GM19324 (cell line): ENCODE data around the gene CASP12.

Experiments used
- ATAC-seq: cut with Tn5 transposase; IDR thresholded peaks from one replicate; pipeline ENCODE4 v1.9.1; 2021; ENCODE audit warnings: mild to moderate bottlenecking, moderate library complexity; ENCODE audit not compliant: unreplicated experiment, low FRiP score

Gene CASP12

GRCh38 chr11:104892723-104893511, 5.3 kb downstream of the CASP12 start:
- no peak for ATAC-seq

DNA sequence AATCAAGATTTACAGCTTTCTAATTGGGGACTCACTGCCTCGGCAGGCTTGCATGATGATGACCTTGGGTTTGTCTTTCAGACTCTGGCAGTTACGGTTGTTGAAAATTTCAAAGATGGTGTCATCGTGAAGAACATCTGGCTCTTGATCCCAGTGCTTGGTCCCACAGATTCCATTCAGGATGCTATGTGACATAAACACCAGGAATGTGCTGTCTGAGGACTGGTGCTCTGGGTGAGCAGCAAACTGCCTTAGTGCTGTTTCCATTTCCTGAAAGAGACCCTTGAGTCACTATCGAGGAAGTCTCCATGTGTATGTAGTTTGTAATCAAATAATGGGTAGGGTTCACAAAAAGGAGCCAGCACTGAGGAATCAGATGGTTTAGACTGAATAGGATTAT, 7.1 kb downstream of the CASP12 start:
- ATAC-seq, result no peak

DNA sequence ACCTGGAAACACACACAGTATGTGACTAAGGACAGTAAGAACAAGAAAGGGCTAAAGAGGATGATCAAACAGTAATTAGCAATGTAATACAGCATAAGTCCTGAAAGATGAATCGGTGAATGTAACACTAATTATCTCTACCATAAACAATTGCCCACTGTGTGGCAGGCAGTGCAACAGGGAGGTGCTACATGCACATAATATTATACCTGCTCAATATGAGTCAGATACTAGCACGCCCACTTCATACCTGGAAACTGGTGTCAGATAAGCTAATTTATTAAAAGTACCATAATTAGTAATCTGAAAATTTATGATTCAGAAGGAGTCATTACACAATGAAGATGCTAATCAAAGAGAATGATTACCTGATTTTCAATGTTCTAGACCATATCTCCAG, 14.9 kb downstream of the CASP12 start:
- no peak for ATAC-seq

GRCh38 chr11:104881117-104881794, 17.0 kb downstream of the CASP12 start:
- no peak for ATAC-seq

DNA sequence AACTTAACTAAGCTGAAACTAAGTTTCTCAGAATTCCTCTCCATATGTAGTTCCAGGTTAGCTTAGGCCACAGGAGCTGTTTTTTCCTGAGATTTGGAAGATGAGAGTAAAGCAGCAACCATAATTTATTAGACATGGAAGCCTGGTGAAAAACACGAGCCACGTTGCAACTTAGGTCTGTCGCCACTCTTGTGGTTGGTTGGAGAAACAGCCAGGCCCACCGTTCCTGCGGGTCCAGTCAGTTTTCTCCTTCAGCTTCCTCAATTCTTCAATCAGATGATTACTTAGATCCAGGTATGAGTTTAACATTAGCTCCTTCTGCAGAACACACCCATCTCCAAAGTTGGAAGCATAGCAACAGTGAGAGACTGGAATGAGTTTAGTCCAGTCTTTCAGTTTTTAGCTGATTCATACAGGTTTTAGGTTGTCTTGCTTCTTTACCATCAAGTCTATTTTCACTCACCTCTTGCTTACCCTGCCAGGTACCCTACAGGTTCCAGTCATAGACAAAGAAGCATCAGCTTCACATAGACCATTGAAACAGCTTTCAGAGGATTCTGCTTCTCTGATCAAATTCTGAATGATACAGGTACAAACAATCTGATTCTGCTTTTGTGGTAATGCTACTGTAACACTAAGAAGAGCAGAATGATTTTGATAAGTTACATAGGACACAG, 18.6 kb downstream of the CASP12 start:
- no peak for ATAC-seq

DNA sequence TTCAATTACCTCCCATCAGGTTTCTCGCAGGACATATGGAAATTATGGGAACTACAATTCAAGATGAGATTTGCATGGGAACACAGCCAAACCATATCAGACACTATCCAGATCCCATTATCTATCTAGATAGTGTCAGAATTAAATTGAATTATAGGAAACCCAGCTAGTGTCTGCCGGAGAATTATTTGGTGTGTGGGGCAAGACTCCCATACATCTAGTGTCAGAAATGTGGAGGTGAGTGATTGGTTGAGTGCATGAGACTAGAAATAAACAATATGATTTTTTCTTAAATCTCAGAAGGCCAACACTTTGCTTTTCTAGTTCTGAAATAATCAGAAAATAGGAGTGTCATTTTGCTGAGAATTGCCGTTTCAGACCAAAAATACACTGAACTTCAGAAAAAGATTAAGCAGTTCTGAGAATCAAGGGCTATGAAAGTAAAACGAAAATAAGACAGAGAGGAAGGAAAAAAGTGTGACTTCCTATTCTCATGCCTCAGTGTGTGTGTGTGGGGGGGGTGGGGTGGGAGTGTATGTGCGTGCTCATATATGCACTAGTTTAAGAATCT, 21.3 kb downstream of the CASP12 start:
- peak; percentile 53 for ATAC-seq

GRCh38 chr11:104876324-104876723, 21.9 kb downstream of the CASP12 start:
- ATAC-seq, result no peak

- no peak for ATAC-seq
Measured at GRCh38 chr11:104873252-104873651, 25.0 kb downstream of the CASP12 start.

- no peak for ATAC-seq
Measured at GRCh38 chr11:104872393-104872792, 25.9 kb downstream of the CASP12 start.

GRCh38 chr11:104870910-104871309, 27.4 kb downstream of the CASP12 start:
- ATAC-seq, result no peak

DNA sequence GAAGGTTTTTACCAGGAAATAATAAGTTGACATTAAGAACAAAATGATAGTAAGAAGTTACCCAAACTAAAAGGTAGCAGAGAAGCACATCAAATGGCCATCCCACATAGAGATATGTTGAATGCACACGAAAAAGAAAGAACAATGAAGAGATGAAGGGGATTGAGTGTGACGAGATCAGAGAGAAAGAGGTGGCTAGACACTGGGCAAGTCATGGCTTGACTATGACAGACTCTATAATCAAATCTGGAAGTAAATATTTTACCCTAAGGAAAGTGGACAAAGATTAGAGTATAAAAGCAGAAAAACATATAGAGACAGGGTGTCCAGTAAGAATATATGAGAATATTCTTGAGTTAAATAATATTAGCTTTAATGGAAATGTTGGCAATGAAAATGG, 31.4 kb downstream of the CASP12 start:
- no peak for ATAC-seq

- no peak for ATAC-seq
Measured at GRCh38 chr11:104858882-104859775, 39.1 kb downstream of the CASP12 start.

- no peak for ATAC-seq
Measured at GRCh38 chr11:104856607-104857006, 41.7 kb downstream of the CASP12 start.

DNA sequence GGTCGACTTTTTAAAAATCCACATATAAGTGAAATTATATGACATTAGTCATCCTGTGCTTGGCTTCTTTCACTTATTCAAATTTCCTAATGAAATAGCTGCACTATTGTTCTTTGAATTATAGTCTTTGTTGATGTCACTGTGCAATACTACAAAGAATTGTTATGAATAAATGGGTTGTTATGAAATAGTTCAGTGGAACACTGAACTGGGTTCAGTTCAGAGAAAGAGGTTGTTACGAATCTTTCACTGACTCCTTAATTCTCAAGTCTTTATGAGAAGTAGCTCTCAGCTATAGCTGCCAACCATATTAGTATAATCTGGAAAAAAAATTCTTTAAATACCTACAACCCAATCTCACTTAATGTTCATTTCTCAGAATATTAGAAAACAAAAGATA, 42.3 kb downstream of the CASP12 start:
- ATAC-seq, result no peak

DNA sequence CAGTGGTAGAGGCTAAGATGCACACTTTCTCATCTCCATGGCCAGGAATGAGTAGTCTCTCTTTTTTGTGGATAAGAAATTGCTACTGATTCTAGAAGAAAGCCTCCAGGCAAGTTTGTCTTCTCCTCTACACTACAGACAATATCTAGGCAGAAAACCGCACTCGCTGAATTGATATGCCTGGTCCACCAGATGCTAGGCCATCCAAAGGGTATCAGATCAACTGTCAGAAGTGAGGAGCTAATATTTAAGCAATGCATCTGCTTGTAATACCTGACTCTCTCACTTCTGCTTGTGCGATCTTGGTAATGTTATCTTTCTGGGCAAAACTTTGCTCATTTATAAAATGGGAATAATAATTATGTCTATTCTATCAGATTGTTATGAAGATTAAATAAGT, 45.0 kb downstream of the CASP12 start:
- no peak for ATAC-seq

DNA sequence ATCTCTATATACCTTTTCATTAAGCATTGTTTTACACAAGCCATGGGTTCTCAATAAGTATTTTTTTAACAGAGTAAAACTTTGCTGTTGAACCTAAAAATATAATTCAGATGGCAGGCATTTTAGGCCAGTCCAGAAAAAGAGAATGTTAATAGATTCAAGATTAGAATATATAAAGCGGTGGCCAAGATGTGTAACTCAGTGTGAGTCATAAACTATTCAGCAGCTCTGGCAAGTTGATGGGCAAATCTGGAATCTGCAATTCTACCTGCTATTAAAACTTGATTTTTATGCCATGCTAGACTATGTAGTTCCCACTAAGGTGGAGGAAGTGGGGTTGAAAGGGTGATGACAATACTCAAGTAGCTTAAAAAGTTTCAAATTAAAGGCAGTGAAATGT, 45.4 kb downstream of the CASP12 start:
- no peak for ATAC-seq

DNA sequence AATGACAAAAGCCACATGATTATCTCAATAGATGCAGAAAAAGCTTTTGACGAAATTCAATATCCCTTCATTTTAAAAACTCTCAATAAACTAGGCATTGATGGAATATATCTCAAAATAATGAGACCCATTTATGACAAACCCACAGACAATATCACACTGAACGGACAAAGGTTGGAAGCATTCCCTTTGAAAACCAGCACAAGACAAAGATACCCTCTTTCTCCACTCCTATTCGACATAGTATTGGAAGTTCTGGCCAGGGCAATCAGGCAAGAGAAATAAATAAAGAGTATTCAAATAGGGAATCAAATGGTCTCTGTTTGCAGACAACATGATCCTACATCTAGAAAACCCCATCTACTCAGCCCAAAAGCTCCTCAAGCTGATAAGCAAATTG, 52.0 kb downstream of the CASP12 start:
- ATAC-seq, result no peak

GRCh38 chr11:104844451-104844850, 53.8 kb downstream of the CASP12 start:
- ATAC-seq, result no peak

- no peak for ATAC-seq
Measured at GRCh38 chr11:104843150-104843836, 55.0 kb downstream of the CASP12 start.
